RWPE1 (cell line): ENCODE data around the gene DDX1.
"Not testable (repeated sequence)": the region's sequence is repeated elsewhere in the genome, so short reads cannot be mapped to it uniquely, and the experiment has no call there.

Experiments used
- CTCF ChIA-PET: fragments of 350-600 bp; sonication (Branson Sonifier 250); formaldehyde crosslinking; extraction: SDS; loops from one replicate; lab custom pipeline; 2021; lab: Yijun Ruan, JAX
- POLR2A ChIA-PET: fragments of 400-600 bp; formaldehyde crosslinking; extraction: SDS; loops from one replicate; lab custom pipeline; 2020; ENCODE audit warnings: antibody characterized with exemption; ENCODE audit not compliant: low non-redundant PET; lab: Yijun Ruan, JAX
- DNase-seq: peaks from one replicate; pipeline ENCODE4 v3.0.0; 2012; ENCODE audit warnings: low spot score
- H3K27ac ChIP-seq: fragments of 450-650 bp; 2 replicates; pipeline ENCODE4 v1.5.1; 2017
- TF ChIP-seq, protein P1 (sequence below): fragments of 450-650 bp; conservative IDR thresholded peaks from 2 replicates; pipeline ENCODE4 v1.5.1; 2017; ENCODE audit warnings: low read depth, mild to moderate bottlenecking

The DDX1 gene

DNA sequence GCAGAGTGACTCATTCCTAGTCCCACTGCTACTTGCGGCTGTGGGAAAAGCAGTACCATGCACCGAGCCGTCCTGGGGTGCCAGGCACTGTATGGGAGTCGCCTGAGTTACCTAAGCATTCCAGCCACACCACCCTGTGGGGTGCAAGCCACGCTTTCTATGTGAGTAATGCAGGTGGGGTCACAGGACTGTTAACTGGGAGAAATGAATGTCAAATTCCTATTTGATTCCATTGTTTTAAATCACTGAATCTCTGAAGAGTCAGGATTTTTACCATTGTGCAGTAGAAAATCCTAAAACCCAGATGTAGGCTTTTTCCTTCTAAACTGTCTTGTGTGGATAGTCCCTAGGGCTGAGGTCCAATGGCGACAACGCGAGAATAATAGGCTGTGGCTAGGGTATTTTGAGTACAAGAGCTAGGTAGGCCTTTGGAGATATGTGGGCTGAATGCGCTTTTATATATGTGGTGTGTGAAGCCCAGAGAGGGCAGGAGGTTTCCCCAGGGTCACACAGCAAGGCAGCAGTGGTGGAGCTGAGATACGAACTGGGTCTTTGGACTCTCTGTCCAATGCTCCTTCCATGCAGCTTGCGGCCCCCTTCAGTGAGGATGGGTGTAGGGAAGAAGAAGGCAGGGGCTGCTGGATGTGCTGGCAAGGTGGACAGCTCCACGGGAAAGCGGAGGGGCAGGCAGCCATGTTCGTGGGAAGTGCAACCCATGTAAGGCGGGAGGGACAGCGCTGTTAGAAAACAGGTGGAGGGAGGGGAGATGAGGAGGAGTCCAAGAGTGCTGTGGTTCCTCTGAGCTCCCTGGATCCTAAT, 83.2 kb downstream of the DDX1 start:
- POLR2A ChIA-PET, result no interaction called here
- no peak overlapping the region for H3K27ac ChIP-seq
- TF ChIP-seq, protein P1, sequence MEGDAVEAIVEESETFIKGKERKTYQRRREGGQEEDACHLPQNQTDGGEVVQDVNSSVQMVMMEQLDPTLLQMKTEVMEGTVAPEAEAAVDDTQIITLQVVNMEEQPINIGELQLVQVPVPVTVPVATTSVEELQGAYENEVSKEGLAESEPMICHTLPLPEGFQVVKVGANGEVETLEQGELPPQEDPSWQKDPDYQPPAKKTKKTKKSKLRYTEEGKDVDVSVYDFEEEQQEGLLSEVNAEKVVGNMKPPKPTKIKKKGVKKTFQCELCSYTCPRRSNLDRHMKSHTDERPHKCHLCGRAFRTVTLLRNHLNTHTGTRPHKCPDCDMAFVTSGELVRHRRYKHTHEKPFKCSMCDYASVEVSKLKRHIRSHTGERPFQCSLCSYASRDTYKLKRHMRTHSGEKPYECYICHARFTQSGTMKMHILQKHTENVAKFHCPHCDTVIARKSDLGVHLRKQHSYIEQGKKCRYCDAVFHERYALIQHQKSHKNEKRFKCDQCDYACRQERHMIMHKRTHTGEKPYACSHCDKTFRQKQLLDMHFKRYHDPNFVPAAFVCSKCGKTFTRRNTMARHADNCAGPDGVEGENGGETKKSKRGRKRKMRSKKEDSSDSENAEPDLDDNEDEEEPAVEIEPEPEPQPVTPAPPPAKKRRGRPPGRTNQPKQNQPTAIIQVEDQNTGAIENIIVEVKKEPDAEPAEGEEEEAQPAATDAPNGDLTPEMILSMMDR, result no peak
- peak; percentile 37 for DNase-seq
- CTCF ChIA-PET, result interaction anchor here (0.6 kb wide), 1 partner anchor 176 kb away, joined by 3 read pairs; no protein-coding TSS in a partner anchor

DNA sequence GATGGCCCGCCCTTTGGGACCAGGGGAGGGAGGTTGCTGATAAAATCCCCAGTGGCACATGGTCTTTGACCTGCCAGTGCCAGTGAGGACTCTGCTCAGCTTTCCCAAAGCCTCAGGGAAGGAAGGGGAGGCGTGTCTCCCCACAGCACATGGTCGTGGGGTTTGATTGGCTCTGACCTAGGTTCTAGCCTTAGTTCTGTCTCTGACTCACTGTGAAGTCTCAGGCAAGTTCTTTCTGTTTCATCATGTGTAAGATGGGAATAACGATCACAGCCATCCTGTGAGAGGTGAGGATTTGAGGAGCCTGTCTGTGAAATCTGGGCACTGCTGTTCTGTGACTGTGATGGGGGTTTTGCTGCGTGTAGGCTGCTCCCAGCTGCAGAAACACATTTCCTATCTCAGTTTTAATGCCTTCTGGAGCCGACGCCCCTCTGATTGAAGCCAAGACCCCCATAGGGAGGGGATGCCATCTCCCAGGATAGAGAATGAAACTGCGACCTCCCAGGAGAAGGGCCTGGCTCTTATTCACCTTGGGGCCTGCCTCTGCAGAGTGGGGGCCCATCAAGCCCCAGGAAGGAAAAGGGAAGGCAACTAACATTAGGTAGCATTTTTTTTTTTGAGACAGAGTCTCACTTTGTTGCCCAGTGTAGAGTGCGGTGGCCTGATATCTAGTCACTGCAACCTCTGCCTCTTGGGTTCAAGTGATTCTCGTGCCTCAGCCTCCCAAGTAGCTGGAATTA, 84.0 kb downstream of the DDX1 start:
- POLR2A ChIA-PET, result no interaction called here
- CTCF ChIA-PET, result interaction anchor here (0.6 kb wide), 1 partner anchor 175 kb away, joined by 3 read pairs; no protein-coding TSS in a partner anchor
- no peak overlapping the region for H3K27ac ChIP-seq
- TF ChIP-seq, protein P1, result no peak
- peak; percentile 57 for DNase-seq

DNA sequence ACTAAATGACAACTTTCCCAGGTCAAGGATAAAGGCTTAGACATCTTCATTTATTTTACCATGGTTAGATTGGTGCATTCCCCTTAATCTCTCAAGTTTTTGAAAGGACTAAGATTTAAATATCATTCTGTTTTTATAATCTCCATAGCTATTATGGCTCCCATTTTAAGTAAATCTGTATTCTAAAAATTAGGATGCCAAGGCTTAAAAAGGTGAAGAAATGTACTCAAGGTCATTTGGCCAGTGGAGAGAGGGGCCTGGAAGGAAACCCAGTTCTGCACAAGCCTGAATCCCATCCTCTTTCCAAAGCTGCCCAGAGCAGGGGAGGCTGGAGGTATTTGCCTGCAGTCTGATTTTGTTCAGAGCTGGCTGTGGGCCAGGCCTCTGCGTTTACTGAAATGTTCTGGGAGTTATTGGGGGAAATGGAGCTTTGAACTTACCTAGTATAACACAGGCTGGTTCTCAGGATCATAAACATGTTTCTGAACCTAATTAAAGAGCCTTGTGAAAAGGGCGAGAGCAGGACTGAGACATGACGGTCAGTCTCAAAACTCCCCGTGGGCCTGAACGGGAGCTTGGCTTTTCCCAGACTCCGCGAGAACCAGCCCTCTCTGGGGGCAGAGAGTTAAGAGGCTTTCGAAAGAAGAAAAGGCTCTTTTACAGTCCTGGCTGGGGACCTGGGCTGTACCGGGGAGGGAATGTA, 85.6 kb downstream of the DDX1 start:
- POLR2A ChIA-PET, result no interaction called here
- CTCF ChIA-PET, result no interaction called here
- TF ChIP-seq, protein P1, result no peak
- no peak for DNase-seq
- H3K27ac ChIP-seq, result no peak overlapping the region

DNA sequence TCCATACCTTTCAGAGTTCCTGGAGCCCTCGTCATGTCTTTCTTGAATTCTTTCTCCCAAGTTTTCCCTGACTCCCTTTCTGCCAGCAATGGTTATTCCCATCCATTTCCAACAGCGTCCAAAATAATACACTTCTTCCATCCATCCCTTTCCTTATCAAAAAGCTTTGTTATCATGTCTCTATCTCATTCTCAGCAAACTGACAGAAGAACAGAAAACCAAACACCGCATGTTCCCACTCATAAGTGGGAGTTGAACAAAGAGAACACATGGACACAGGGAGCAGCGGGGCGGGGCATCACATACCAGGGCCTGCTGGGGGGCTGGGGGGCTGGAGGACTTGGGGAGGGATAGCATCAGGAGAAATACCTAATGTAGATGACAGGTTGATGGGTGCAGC, 86.7 kb downstream of the DDX1 start:
- DNase-seq, result no peak
- TF ChIP-seq, protein P1, result no peak
- CTCF ChIA-PET, result no interaction called here
- POLR2A ChIA-PET, result no interaction called here
- H3K27ac ChIP-seq, result no peak overlapping the region

DNA sequence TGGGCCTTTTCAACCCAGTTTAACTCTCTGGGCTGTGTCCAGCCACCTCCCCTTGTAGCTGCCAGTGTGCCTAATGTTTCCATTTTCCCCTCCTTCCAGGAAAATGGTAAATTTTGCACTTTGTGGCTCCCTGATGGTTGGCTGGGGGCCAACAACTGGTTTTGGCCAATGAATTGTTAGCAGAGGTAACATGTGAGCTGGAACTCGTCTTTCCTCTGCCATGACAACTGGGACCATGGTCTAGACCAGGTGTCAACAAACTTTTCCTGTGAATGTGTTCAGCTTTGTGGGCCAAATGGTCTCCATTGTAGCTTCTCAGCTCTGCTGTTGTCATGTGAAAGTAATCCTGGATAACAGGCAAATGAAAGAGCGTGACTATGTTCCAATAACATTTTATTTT, 87.2 kb downstream of the DDX1 start:
- DNase-seq, result no peak
- CTCF ChIA-PET, result no interaction called here
- POLR2A ChIA-PET, result no interaction called here
- TF ChIP-seq, protein P1, result no peak
- H3K27ac ChIP-seq, result no peak overlapping the region

DNA sequence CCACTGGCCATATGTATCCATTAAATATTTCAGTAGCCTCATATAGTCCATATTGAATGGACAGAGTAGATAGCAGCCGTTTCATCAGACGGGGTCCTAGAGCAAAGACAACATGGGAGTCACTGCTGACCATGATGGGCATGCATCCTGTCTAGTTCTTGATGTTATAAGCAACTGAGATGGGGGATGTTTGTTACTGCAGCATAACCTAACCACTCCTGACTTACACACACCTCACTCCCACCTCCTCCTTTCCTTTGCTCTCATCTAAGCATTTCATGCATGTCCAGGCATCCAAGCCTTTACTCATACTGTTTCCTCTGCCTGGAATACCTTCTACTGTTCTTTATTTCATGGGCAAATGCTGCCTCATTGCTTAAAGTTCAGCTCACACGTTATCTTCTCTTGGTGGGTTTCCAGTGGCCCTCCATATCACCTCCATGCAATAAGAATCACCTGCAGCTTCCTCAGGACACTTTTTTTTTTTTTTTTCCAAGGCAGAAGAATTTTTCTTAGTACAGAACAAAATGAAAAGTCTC, 87.8 kb downstream of the DDX1 start:
- POLR2A ChIA-PET, result no interaction called here
- TF ChIP-seq, protein P1, result no peak
- H3K27ac ChIP-seq, result no peak overlapping the region
- CTCF ChIA-PET, result no interaction called here
- no peak for DNase-seq

DNA sequence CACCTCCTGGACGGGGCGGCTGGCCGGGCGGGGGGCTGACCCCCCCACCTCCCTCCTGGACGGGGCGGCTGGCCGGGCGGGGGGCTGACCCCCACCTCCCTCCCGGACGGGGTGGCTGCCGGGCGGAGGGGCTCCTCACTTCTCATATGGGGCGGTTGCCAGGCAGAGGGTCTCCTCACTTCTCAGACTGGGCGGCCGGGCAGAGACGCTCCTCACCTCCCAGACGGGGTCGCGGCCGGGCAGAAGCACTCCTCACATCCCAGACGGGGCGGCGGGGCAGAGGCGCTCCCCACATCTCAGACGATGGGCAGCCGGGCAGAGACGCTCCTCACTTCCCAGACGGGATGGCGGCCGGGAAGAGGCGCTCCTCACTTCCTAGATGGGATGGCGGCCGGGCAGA, 88.5 kb downstream of the DDX1 start:
- H3K27ac ChIP-seq, DNase-seq, POLR2A ChIA-PET, CTCF ChIA-PET: not testable (repeated sequence)
